ENCODE data around the gene STK36. TPM values are rescaled to one million over a fixed set of nuclear protein-coding genes. Genes with fewer than 3 reads are reported as not detected.

Gene STK36
- total RNA-seq, 1 experiment from 2014 or later = 14.9 TPM

DNA sequence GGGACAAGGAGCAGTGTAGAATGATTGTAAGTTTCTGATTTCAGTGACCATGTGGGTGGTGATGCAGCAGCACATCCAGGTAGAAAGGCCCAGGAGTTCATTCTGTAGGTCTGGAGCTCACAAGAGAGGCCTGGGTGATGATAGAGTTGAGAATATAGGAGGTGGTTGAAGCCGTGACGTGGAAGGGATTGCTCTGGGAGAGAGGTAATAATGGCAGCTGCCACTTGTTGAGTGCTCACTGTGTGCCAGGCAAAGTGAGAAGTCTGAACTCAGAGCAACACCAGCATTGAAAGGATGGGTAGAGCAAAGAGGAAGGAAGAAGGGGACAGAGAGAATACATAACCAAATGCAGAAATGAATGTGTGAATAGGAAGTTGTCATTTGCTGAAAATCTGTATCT is 42.0 kb downstream of the STK36 start:
- DNase-seq (ENCODE audit: extremely low read depth, low read depth) = no peak

DNA sequence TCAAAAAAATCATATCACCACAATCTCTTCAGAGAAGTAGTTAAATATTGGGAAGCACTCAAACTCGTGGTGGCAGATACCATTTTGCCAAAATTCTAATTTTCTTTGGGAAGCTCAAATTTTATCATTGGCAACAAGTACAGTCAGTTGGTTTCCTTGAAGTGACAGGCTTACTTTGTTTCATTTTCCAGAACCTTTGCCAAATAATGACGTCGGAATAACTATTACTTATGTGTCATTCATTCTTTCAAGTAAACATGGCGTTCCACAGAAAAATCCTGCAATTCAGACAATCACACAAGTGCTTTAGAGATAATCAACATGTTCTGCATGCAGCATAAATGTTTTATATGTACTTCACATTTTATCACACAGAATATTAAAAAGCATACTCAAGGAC is 44.2 kb downstream of the STK36 start:
- no peak for DNase-seq (ENCODE audit: extremely low read depth, low read depth)

DNA sequence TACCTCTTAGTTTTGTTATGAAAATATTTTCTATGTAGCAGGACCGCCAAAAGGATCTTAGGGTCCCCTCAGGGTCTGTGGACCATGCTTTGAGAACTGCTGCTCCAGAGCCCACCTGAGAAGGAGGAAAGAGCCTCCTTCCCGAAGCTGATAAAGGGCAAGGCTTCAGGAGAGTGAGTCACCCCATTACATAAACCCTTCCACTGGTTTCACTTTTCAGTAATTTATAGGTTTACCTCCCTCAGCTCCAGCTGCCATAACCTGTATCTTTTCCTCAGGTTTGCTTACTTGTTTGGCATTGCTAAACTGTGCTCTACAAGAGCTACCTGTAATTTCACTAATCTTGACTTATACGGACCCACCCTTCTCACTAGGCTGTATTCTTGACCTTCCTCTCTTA is 45.4 kb downstream of the STK36 start:
- DNase-seq (ENCODE audit: extremely low read depth, low read depth) = no peak

DNA sequence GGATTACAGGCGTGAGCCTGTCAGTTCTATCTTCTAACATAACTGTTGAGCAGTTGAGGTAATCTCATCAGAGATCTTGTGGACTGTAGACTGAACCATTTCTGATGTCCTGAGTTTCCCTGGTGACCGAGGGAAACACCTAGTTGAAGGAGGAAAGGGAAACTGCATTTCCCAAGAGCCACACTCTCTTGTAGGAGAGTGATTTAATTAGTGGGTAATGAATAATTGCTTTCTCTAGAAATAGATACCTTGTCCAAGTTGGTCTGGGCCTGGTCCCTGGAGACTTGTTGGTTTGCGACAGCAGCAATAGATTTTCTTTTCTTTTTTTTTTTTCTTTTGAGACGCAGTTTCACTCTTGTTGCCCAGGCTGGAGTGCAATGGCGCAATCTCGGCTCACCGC is 46.2 kb downstream of the STK36 start:
- DNase-seq (ENCODE audit: extremely low read depth, low read depth) = no peak

DNA sequence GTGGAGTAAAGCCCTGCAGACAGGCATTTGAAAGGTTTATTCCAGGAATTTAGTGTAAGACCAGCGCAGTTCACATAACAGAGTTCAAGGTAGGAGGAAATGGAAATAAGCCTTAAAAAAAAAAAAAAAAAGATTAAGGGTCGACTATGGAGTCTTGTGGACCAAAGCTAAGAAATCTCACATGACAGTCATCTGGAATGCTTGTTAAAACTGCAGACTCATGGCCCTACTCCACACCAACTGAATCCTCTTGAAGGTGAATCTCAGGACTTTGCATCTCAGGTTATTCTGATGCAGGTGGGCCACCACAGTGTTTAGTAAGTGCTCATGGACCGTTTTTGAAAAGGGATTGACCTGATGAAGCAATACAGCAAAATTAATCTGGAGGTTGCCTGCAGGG is 47.6 kb downstream of the STK36 start:
- DNase-seq (ENCODE audit: extremely low read depth, low read depth) = no peak

DNA sequence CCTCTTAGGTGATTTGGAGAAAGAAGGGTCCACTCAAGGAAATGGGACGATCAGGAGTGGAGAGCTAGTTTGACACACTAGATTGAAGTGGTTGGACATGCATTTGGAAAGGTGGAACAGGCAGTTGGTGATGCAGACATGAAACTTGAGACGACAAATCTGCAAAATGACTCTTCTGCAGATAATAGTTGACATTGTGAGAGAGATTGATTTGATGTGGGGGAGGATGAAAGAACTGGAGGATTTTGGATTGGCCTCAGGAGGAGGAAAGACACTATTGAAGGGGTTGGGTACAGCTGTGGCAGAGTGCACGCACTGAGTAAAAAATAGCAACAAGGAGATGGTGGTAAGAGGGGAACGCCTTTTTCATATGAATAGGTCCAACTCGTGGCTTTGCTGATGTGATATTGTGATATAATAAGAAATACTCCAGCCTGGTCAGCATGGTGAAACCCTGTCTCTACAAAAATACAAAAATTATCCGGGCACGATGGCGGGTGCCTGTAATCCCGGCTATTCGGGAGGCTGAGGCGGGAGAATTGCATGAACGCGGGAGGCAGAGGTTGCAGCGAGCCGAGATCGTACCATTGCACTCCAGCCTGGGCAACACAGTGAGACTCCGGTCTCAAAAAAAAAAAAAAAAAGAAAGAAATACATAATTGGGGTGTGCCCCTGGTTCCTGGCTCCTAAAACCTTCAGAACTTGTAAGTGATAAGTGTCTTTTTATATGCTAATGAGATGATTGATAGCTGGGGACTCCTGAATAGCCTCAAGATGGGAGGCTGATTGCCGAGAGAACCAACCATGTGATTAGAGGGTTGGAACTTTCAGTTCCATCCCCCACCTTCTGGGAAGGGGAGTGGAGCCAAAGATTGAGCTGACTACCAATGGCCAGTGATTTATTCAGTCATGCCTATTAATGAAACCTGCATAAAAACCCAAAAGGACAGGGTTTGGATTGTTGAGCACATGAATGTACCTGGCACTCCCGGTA is 48.5 kb downstream of the STK36 start:
- DNase-seq (ENCODE audit: extremely low read depth, low read depth) = no peak

DNA sequence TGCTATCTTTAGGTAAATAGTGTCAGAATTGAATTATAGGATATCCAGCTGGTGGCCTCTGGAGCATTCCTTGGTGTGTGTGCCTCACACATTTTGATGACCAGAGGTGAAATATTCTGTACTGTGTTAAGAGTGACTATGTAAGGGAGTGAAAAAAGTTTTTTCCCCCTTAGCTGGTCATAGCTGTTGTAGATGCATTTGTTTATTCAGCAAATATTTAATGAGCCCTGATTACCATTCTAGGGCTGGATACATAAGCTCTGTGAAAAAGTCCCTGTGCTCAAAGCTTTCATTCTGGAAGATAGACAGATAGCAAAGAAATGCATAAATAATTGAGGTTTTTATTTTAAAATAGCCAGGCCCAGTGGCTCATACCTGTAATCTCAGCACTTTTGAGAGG is 49.6 kb downstream of the STK36 start:
- no peak for DNase-seq (ENCODE audit: extremely low read depth, low read depth)

DNA sequence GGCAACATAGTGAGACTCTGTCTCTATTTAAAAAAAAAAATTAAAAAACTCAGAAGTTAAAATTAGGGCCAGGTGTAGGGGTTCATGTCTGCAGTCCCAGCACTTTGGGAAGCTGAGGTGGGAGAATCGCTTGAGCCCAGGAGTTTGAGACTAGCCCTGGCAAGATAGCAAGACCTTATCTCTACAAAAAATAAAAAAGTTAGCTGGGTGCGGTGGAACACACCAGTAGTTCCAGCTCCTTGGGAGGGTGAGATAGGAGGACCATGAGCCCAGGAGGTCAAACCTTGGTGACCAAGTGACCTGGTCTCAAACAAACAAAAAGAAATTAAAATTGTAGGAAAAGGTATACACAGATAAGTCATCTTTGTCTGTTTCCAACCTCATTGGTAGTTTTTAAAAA is 50.0 kb downstream of the STK36 start:
- no peak for DNase-seq (ENCODE audit: extremely low read depth, low read depth)

DNA sequence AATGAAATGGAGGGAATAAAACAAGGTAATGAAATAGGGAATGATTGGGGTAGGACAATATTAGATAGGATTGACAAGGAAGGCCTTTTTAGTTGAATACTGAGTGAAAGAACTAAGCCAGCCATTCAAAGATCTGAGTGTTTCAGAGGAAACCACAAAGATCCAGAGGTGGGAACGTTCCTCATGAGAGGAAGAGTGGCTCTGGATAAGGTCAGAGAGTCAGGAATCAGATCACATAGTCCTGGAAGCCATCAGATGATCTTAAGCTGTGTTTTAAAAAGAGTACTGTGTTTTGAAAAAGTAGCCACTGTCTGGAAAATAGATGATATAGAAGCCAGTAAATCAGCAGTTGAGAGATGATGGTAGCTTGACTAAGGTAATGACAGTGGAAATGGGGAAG is 50.5 kb downstream of the STK36 start:
- DNase-seq (ENCODE audit: extremely low read depth, low read depth) = no peak

DNA sequence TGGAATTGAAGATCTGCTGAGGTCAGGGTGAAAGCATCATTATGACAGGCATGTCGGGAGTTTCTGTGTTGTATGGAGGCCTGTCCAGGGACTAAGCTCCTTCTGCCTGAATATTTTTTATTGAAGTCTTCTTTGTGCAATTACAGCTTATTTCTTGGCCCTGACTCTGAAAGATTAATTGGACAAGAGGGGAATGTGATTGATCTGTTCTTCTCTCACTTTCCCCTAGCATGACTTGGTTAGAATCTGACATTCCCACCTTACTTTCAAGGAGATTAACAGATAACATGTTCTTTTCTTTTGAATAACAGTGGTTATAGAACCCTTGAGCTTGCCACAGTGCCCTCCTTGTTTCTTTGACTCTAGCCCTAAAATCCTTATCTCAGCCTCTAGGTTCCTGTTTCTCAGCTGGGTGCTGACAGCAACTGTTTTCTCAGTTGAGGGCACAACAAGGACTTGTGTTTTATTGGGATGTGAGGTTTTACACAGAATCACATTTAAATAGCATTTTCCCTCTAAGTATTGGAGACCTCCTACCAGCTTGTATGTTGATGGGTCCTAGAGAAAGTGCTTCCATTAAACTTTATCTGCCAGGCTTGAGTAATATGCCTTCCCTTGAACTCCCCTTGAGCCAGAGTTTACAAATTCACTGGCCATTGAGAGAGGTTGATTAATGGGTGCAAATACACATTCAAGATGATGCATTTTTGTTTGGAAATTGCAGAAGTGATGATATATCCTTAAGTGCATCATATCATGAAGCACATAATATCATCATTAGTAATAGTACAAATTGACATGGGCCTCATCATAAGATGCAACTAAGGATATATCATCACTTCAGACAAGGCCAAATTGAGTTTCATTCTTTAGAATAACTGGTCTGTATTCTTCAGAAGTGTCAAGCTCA is 51.2 kb downstream of the STK36 start:
- no peak for DNase-seq (ENCODE audit: extremely low read depth, low read depth)

DNA sequence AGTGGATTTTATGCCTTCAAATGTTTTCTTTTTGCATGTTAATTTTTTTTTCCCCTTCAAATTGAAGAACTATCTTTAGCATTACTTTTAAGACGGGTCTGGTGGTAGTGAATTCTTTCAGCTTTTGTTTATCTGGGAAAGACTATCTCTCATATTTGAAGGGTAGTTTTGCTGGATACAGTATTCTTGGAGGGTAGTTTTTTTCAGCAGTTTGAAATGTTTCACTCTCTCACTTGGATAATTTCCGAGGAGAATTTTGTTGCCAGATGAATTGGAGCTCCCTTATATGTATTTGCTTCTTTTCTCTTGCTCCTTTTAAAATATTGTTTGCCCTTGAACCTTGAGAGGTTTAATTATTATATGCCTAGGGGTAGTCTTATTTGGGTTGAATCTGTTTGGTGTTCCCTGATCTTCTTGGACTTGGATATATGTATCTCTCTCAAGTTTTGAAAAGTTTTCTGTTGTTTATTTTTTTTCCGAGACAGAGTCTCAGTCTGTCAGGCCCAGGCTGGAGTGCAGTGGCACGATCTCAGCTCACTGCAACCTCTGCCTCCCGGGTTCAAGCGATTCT is 54.2 kb downstream of the STK36 start:
- DNase-seq (ENCODE audit: extremely low read depth, low read depth) = no peak

DNA sequence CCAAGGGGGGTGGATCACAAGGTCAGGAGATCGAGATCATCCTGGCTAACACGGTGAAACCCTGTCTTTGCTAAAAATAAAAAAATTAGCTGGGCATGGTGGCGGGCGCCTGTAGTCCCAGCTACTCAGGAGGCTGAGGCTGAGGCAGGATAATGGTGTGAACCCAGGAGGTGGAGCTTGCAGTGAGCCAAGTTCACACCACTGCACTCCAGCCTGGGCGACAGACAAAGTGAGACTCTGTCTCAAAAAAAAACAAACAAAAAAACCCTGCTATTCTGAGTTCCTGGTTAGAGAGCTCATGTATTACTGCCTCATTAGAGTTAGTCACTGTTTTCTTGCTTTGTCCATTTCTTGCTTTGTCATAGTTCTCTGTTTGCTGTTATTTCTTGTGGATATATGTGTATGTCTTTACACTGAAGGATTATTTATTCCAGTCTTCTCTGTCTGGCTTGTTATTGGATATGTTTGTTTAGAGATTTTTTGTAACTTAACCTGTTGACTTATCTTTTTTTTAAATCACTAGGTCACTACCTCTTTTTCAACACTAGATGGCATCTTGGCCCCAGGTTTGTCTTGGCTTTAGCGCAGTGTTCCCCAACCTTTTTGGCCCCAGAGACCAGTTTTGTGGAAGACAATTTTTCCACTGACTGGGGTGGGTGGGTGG is 55.7 kb downstream of the STK36 start:
- DNase-seq (ENCODE audit: extremely low read depth, low read depth) = peak; percentile 15

DNA sequence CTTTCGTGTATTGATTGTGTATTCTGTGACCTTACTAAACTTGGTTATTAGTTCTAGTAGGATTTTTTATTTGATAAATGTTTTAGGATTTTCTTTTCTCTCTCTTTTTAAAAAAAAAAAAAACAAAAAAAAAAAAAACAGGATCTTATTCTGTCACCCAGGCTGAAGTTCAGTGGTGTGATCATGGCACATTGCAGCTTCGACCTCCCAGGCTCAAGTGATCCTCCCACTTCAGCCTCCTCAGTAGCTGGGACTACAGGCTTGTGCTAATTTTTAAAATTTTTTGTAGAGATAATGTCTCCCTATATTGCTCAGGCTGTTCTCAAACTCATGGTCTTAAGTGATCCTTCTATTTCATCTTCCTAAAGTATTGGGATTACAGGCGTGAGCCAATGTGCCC is 57.8 kb downstream of the STK36 start:
- no peak for DNase-seq (ENCODE audit: extremely low read depth, low read depth)

DNA sequence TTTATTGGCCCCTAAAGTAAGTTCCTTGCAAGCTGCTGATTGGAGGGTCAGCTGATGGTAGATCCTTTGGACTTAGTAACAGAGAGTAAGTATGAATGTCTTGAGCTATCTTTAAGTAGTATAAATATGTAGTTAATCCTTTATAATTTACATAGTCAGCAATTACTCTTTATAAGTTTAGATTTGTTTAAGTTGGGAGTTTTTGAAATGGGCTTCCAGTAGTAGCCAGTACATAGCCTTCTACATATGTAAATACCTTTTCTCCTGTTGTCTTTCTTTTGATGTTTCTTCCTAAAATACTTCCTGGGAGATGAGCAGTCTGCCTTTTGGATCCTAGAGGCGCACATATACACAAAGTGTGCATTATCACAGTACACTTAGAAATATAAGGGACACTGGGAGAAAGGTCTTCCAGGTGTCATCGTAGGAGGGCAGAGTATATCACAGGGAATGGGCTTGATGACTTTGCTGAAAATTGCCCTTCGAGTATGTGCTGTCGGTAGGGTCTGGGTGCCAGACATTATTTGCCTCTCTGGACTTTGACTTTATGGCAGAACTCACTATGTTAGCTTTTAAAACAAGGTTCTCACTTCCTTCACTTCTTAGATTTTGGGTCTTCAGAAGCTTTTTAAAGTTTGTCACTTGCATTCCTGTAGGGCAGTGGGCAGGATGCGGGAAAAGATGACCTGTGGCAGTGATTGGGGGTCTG is 60.3 kb downstream of the STK36 start:
- DNase-seq (ENCODE audit: extremely low read depth, low read depth) = no peak

DNA sequence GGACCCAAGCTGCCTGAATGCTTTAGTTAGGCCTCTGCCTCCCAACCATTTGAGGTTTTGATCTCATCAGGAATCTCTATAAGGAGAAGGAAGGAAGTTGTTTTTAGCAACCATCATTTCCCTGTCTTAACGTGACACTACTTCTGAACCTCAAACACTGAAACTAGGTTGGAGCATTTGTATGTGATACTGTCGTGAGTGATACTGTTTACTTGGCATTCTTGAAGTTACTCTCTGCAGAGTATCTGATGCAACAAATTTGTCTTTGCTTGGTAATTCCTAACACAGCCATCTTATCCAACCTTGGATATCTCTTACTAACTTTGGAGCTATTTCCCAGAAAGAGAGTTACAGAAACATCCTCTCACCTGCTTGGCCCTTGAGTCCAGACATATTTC is 60.9 kb downstream of the STK36 start:
- DNase-seq (ENCODE audit: extremely low read depth, low read depth) = no peak

DNA sequence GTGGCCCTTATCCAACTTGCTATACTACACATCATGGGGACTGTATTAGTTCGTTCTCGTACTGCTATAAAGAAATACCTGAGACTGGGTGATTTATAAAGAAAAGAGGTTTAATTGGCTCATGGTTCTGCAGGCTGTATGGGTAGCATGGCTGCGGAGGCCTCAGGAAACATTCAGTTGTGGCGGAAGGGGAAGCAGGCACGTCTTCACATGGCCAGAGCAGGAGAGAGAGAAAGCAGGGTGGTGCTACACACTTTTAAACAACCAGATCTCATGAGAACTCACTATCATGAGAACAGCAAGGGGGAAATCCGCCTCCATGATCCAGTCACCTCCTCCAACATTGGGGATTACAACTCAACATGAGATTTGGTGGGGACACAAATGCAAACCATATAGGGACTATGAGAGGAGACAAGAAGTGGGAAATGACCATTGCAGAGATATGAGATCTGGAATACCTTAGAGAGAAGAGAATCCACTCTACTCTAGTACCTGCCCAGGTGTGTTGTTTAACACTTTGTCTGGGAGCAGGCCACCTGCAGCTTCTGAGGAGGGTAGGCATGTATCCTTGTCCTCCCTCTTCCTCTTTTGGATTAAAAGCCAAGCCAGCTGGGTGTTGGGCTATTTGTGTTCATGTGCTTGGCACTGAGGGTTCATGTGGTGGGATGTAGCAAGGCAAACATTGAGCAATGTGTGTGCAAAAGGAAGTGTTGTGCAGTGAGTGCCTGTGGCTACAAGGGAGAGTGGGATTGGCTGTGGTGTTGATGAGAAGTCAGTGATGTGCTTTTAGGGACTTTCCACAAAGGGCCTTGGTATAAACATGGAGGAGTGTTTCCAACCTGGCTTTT is 61.5 kb downstream of the STK36 start:
- no peak for DNase-seq (ENCODE audit: extremely low read depth, low read depth)

DNA sequence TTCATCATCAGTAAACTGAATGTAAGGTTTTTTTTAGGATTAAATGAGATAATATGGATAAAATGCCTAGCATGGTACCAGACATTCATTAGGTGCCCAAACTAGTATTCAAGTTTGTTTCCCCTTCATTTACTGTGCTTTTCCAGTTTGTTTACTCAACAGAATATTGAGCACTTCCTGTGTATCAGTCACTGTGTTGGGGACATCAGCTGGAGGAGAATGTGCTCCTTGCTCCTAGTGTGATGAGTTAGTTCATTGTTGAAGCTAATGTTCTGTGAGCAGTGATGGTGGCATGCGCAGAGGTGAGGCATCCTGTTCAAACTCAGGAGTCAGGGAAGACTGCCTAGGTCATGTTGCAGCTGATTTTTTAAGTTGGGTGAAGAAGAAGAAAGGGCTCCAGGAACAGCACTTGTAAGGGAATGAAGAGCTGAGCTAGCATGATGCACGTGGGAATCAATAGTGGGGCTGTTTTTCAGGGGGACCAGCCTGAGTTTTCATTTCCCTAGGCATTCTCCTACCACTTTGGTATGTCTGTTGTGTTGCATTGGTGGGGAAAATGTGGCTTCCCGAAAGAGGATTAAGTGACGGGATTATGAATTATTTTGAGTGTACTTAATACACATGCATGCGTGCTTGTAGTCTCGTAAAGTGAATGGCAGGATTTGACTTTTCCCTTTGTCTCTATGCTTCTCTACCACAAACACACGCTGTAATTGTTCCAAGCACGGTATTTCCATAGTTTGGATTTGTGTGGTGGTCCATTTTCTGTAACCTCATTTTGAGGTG is 62.5 kb downstream of the STK36 start:
- no peak for DNase-seq (ENCODE audit: extremely low read depth, low read depth)

DNA sequence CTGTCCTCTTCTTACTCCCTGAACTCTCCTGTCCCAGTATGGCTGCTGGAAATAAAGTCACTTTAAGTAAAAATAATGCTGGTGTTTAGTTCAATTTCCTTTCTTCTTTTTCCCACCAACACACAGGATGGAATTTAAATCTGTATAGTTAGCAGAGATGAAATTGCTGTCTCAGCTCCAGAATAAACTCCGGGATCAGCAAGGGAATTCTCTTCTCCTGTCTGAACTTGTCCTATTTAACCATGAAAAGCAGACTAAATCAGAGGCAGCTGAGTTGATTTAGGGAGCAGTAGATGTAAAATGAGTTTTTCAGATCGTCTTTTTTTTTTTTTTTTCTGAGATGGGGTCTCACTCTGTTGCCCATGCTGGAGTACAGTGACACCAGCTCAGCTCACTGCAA is 64.6 kb downstream of the STK36 start:
- DNase-seq (ENCODE audit: extremely low read depth, low read depth) = no peak

Data from NCI-H460 (cell line).